AG10803 (cell line): ENCODE measurements around the gene RAD51D.

ENCODE experiments used
- DNase-seq: peaks from one replicate; pipeline ENCODE4 v3.0.0; 2010; ENCODE audit warnings: low read depth
- H3K4me3 ChIP-seq: 2 replicates; pipeline ENCODE4 v1.5.1; 2011; ENCODE audit warnings: mild to moderate bottlenecking, low read length, control low read depth
- TF ChIP-seq, protein P1 (sequence below): conservative IDR thresholded peaks from 2 replicates; pipeline ENCODE4 v1.5.1; 2011; ENCODE audit warnings: mild to moderate bottlenecking, low read length, control low read depth, inconsistent platforms

RAD51D gene

DNA sequence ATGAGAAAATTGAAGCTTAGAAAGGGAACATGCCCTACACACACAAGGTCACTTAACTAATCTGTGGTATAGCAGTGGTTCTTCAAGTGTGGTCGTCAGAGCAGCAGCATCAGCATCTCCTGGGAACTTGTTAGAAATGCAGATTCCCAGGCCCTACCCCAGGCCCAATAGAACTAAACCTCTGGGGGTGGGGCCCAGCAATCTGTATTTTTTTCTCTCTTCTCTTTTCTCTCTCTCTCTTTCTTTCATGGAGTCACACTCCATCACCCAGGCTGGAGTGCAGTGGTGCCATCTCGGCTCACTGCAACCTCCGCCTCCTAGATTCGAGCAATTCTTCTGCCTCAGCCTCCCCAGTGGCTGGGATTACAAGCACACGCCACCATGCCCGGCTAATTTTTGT lies 18.6 kb upstream of the RAD51D start:
- DNase-seq, result no peak
- TF ChIP-seq, protein P1, sequence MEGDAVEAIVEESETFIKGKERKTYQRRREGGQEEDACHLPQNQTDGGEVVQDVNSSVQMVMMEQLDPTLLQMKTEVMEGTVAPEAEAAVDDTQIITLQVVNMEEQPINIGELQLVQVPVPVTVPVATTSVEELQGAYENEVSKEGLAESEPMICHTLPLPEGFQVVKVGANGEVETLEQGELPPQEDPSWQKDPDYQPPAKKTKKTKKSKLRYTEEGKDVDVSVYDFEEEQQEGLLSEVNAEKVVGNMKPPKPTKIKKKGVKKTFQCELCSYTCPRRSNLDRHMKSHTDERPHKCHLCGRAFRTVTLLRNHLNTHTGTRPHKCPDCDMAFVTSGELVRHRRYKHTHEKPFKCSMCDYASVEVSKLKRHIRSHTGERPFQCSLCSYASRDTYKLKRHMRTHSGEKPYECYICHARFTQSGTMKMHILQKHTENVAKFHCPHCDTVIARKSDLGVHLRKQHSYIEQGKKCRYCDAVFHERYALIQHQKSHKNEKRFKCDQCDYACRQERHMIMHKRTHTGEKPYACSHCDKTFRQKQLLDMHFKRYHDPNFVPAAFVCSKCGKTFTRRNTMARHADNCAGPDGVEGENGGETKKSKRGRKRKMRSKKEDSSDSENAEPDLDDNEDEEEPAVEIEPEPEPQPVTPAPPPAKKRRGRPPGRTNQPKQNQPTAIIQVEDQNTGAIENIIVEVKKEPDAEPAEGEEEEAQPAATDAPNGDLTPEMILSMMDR, result no peak
- H3K4me3 ChIP-seq, result no peak overlapping the region

GRCh38 chr17:35135322-35135721 lies 15.7 kb upstream of the RAD51D start:
- TF ChIP-seq, protein P1, result no peak
- no peak for DNase-seq
- H3K4me3 ChIP-seq, result no peak overlapping the region

GRCh38 chr17:35132816-35133550 lies 13.3 kb upstream of the RAD51D start:
- H3K4me3 ChIP-seq, result no peak overlapping the region
- TF ChIP-seq, protein P1, result no peak
- no peak for DNase-seq

DNA sequence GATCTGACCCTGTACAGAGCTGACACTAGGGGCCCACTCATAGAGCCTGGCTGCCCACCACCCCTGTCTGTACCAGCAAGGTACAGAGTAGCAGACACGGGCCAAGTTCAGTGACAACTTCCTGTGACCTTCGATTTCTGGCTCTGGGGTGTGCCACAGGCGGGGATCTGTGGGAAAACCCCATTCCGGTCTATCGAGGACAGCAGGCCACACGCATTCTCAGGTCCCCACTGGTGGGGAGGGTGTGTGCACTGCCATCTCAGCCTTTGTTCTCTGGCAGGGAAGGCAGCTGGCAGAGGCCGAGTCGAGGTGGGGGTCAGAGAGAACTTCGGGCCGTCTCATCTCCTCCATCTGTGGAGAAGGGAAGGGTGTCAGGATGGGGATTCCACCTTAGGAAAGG lies 12.4 kb upstream of the RAD51D start:
- no peak for DNase-seq
- no peak overlapping the region for H3K4me3 ChIP-seq
- TF ChIP-seq, protein P1, result no peak

DNA sequence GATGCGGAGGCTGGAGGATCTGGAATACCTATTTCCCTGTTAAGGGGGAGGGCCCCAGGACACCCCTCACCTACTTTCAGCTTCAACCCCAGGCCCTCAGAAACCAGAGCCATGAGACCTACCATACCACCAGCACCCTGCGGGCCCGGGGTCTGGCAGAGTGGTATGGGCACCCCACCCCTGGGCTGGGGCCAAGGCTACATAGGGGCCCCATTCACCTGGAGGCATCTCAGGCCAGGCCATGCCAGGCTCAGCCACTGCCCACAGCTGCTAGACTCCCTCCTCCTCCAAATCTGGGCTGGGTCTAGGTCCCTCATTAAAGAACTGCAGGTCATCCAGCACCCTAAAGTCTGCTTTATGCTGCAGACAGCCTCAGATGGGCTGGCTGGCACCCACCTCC lies 10.7 kb upstream of the RAD51D start:
- no peak for DNase-seq
- H3K4me3 ChIP-seq, result no peak overlapping the region
- TF ChIP-seq, protein P1, result no peak

DNA sequence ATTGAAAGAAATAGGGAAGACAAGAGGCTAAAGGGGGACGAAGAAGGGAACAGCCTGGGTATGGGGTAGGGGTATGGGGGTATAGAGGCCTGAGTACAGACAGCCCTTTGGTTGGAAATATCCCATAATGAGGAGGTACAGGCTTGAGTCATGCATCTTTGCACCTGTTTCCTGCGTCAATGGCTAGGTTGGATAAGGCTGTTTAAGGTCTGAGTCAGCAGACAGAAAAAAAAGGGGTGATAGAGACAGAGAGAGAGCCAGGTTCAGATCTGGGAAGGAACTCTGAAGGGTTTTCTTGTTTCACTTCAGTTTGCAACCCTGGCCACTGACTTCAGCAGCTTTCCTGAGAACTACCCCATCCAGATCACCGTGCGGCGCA lies 10.3 kb upstream of the RAD51D start:
- DNase-seq, result no peak
- H3K4me3 ChIP-seq, result no peak overlapping the region
- TF ChIP-seq, protein P1, result no peak

- H3K4me3 ChIP-seq, result no peak overlapping the region
- DNase-seq, result peak; percentile 40
- TF ChIP-seq, protein P1, result no peak
These were observed 9.7 kb upstream of the RAD51D start for GRCh38 chr17:35129154-35129972.
